HFFc6 (cell line): ENCODE data around the gene XRCC5. TPM values are rescaled to one million over a fixed set of nuclear protein-coding genes. Genes with fewer than 3 reads are reported as not detected.

Experiments used
- DNase-seq: peaks from one replicate; pipeline ENCODE4 v3.0.0-alpha.2; 2018
- H3K27ac Mint-ChIP-seq: 2 replicates; pipeline ENCODE4 v1.8.0; 2020; ENCODE audit warnings: mild to moderate bottlenecking, mixed read lengths
- H3K27me3 Mint-ChIP-seq: 2 replicates; pipeline ENCODE4 v1.8.0; 2021; ENCODE audit warnings: mild to moderate bottlenecking, moderate library complexity, mixed read lengths; ENCODE audit not compliant: insufficient read depth
- H3K36me3 Mint-ChIP-seq: 2 replicates; pipeline ENCODE4 v1.8.0; 2021; ENCODE audit warnings: low read depth, mixed read lengths
- H3K4me1 Mint-ChIP-seq: 2 replicates; pipeline ENCODE4 v1.8.0; 2020; ENCODE audit warnings: low read depth, mixed read lengths
- H3K4me3 Mint-ChIP-seq: 2 replicates; pipeline ENCODE4 v1.8.0; 2020; ENCODE audit warnings: mild to moderate bottlenecking, moderate library complexity, mixed read lengths
- H3K9me3 Mint-ChIP-seq: 2 replicates; pipeline ENCODE4 v1.8.0; 2020; ENCODE audit warnings: mild to moderate bottlenecking, mixed read lengths
- CTCF ChIP-seq: fragments of 200-600 bp; sonication (generic); IDR thresholded peaks from 2 replicates; pipeline ENCODE4 v1.5.0; 2021; ENCODE audit warnings: antibody characterized with exemption, mild to moderate bottlenecking
- total RNA-seq, 6 experiments: library from RNA; stranded (reverse); fragmentation: NEBNext Ultra II Directional; extraction: Animal tissue kit (Norgen Biotek cat#: 25700); gene quantifications; 2 replicates in 1 of 6; 3 replicates in 5 of 6; pipeline ENCODE4 v1.2.3, GENCODE V29; 2021

Gene XRCC5
- total RNA-seq, 6 experiments from 2014 or later: 291 to 372 (median 352) TPM

GRCh38 chr2:216195565-216196029, 86.4 kb downstream of the XRCC5 start:
- Mint-ChIP-seq H3K27ac (peak overlapping the region; percentile 89), H3K27me3 (no peaks in the 10 kb centered on the region; the same call in 1 of the 2 replicates)

GRCh38 chr2:216201692-216202306, 92.7 kb downstream of the XRCC5 start:
- H3K4me3 Mint-ChIP-seq: no peak overlapping the region
- H3K27ac Mint-ChIP-seq: no peak overlapping the region
- DNase-seq: no peak
- H3K27me3 Mint-ChIP-seq: peaks cover 2% of the 10 kb centered on the region
- H3K36me3 Mint-ChIP-seq: peaks cover 84% of the 10 kb centered on the region
- H3K9me3 Mint-ChIP-seq: no peaks in the 10 kb centered on the region
- peaks cover 40% of the 10 kb centered on the region for H3K4me1 Mint-ChIP-seq
- no peak for TF ChIP-seq CTCF

More at GRCh38 chr2:216195565-216196029, 86.4 kb downstream of the XRCC5 start:
- peaks cover 56% of the 10 kb centered on the region for H3K4me1 Mint-ChIP-seq
- peak overlapping the region; percentile 75 for H3K4me3 Mint-ChIP-seq
- peaks cover 71% of the 10 kb centered on the region for H3K36me3 Mint-ChIP-seq
- DNase-seq: peak; percentile 82
- no peak for TF ChIP-seq CTCF
- no peaks in the 10 kb centered on the region for H3K9me3 Mint-ChIP-seq

- TF ChIP-seq CTCF: no peak
- no peak for DNase-seq
- Mint-ChIP-seq H3K4me1 (peaks cover 33% of the 10 kb centered on the region), H3K27ac (no peak overlapping the region), H3K9me3 (no peaks in the 10 kb centered on the region), H3K27me3 (peaks cover 2% of the 10 kb centered on the region), H3K4me3 (no peak overlapping the region), H3K36me3 (peaks cover 84% of the 10 kb centered on the region)
These were observed 93.6 kb downstream of the XRCC5 start for GRCh38 chr2:216202626-216203250.

GRCh38 chr2:216205486-216205885, 96.3 kb downstream of the XRCC5 start:
- DNase-seq: no peak
- Mint-ChIP-seq H3K4me3 (no peak overlapping the region), H3K27ac (no peak overlapping the region), H3K4me1 (peaks cover 37% of the 10 kb centered on the region), H3K9me3 (no peaks in the 10 kb centered on the region), H3K36me3 (peaks cover 83% of the 10 kb centered on the region), H3K27me3 (peaks cover 2% of the 10 kb centered on the region; the same call in 1 of the 2 replicates)
- TF ChIP-seq CTCF: no peak

- H3K9me3 Mint-ChIP-seq: no peaks in the 10 kb centered on the region
- H3K27me3 Mint-ChIP-seq: peaks cover 2% of the 10 kb centered on the region; the same call in 1 of the 2 replicates
- H3K27ac Mint-ChIP-seq: no peak overlapping the region
- no peak for TF ChIP-seq CTCF
- DNase-seq: no peak
- peaks cover 82% of the 10 kb centered on the region for H3K36me3 Mint-ChIP-seq
- no peak overlapping the region for H3K4me3 Mint-ChIP-seq
- H3K4me1 Mint-ChIP-seq: peaks cover 42% of the 10 kb centered on the region
These were observed 97.0 kb downstream of the XRCC5 start for GRCh38 chr2:216206041-216206703.
